BE2C (cell line): ENCODE results near the gene PAX8. TPM values are rescaled to one million over a fixed set of nuclear protein-coding genes. Genes with fewer than 3 reads are reported as not detected.
A peak's percentile ranks its signal among the peaks of the same experiment; 100 is the strongest.
"Not testable (repeated sequence)": the region's sequence is repeated elsewhere in the genome, so short reads cannot be mapped to it uniquely, and the experiment has no call there.

ENCODE experiments used
- DNase-seq: peaks from one replicate; pipeline ENCODE4 v3.0.0-alpha.2; 2020
- H3K27me3 ChIP-seq: fragments of 250-450 bp; sonication (Bioruptor Pico); 2 replicates; pipeline ENCODE4 v1.5.1; 2020; ENCODE audit warnings: mild to moderate bottlenecking
- H3K36me3 ChIP-seq: fragments of 250-450 bp; sonication (Bioruptor Pico); 2 replicates; pipeline ENCODE4 v1.5.1; 2020; ENCODE audit warnings: mild to moderate bottlenecking
- H3K4me1 ChIP-seq: fragments of 250-450 bp; sonication (Bioruptor Pico); 2 replicates; pipeline ENCODE4 v1.5.1; 2020
- H3K4me3 ChIP-seq: 2 replicates; pipeline ENCODE4 v1.5.1; 2011; ENCODE audit warnings: low read depth, low read length
- H3K9me3 ChIP-seq: fragments of 250-450 bp; sonication (Bioruptor Pico); 2 replicates; pipeline ENCODE4 v1.5.1; 2020
- CTCF ChIP-seq: IDR thresholded peaks from 2 replicates; pipeline ENCODE4 v1.5.1; 2012; ENCODE audit warnings: mild to moderate bottlenecking, low read depth, low read length
- polyA plus RNA-seq: library from polyadenylated mRNA; unstranded; fragments of >200 nt; gene quantifications from one replicate; pipeline ENCODE4 v1.2.1, GENCODE V29; 2012; ENCODE audit warnings: low read depth, missing spikeins; ENCODE audit not compliant: insufficient read length, insufficient read depth

The PAX8 gene
- not detected for polyA plus RNA-seq

GRCh38 chr2:113278742-113279139, at the start of gene PAX8:
Gene PAX8 (minus strand): TSS chr2:113278921. CDS start chr2:113278394, 527 bp downstream.
- Histone ChIP-seq H3K4me1 (no peaks in the 10 kb centered on the region), H3K9me3 (no peaks in the 10 kb centered on the region), H3K36me3 (no peaks in the 10 kb centered on the region), H3K27me3 (peaks cover 22% of the 10 kb centered on the region), H3K4me3 (no peak within 1 kb of the TSS)
- TF ChIP-seq CTCF: no peak
- DNase-seq: no peak

DNA sequence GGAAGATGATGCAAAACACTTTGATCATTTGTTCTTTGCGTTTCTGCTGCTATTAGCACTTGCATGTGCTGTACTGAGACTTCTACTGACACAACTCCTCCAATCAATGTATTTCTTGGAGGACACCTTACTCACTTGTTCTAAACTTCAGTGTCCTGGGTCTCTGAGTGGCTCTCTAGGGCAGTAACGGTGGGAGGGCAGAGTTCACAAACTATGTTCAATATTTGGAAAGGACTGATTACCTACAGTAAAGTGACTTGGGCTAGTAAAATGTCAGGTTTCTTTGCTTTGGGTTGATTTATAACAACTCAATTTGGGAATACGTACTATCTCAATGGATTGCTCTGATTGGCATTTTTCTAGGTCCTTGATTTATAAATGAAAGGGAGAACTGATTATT, 49.3 kb upstream of the PAX8 start:
- Histone ChIP-seq H3K27me3 (no peaks in the 10 kb centered on the region), H3K4me1 (no peaks in the 10 kb centered on the region), H3K9me3 (no peaks in the 10 kb centered on the region), H3K4me3 (no peak overlapping the region), H3K36me3 (no peaks in the 10 kb centered on the region)
- TF ChIP-seq CTCF: no peak
- no peak for DNase-seq

- not testable (repeated sequence) for H3K4me1 ChIP-seq, DNase-seq, H3K27me3 ChIP-seq, H3K9me3 ChIP-seq, H3K36me3 ChIP-seq
- peak overlapping the region; percentile 45 for H3K4me3 ChIP-seq
Observed at GRCh38 chr2:113325161-113325731, 46.5 kb upstream of the PAX8 start.

DNA sequence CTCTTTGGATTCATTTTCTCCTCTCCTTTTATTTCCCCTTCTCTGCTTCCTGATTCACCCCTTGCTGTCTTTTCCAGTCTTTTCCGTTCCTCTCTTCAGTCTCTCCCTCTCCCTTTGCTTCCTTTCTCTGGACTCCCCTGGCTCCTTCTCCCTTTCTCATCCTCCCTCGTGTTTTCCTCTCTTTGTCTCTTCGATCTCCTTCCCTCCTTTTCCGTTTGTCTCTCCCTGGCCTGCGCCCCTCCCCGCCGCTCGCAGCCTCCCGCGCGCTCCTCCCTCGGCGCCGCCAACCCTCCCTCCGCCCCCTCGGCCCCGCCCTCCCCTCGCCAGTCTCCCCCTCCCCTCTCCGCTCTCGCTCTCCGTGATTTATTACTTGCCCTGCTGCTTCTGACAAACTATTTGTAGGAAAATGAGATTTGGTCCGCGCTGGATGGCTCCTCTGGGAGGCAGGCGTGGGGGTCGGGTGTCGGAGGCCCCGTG, 46.0 kb upstream of the PAX8 start:
- Histone ChIP-seq H3K4me3 (peak overlapping the region; percentile 45), H3K9me3 (no peaks in the 10 kb centered on the region), H3K4me1 (no peaks in the 10 kb centered on the region), H3K36me3 (no peaks in the 10 kb centered on the region), H3K27me3 (no peaks in the 10 kb centered on the region)
- no peak for TF ChIP-seq CTCF
- peak; percentile 56 for DNase-seq

- DNase-seq, H3K4me1 ChIP-seq, H3K9me3 ChIP-seq, H3K36me3 ChIP-seq, H3K4me3 ChIP-seq, H3K27me3 ChIP-seq: not testable (repeated sequence)
Observed at GRCh38 chr2:113323129-113323528, 44.4 kb upstream of the PAX8 start.

DNA sequence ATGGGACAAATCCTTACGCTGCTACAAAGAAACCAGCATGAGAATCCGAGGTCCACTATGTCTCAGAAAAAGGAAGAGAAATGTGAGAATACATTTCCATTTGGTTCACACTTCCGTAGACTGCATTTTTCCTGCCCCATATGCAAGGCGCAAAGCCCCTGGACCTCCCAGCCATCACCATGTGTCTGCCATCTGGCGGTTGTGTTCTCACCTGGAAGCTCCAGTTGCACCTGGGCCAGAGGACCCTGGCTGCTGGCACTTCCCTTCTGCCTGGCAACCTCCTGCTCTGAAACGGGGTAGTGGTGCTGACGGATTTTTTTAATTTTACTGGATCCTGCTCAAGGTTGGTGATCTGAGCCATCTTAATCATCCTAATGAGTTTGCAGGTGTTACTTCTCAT, 41.4 kb upstream of the PAX8 start:
- H3K36me3 ChIP-seq, H3K4me3 ChIP-seq, DNase-seq, H3K4me1 ChIP-seq, H3K27me3 ChIP-seq, H3K9me3 ChIP-seq: not testable (repeated sequence)

- H3K36me3 ChIP-seq, DNase-seq, H3K4me1 ChIP-seq, H3K9me3 ChIP-seq, H3K27me3 ChIP-seq, H3K4me3 ChIP-seq: not testable (repeated sequence)
Observed at GRCh38 chr2:113318941-113319340, 40.2 kb upstream of the PAX8 start.

GRCh38 chr2:113316085-113316484, 37.4 kb upstream of the PAX8 start:
- H3K27me3 ChIP-seq: no peaks in the 10 kb centered on the region
- H3K36me3 ChIP-seq: no peaks in the 10 kb centered on the region
- DNase-seq: no peak
- TF ChIP-seq CTCF: no peak
- no peak overlapping the region for H3K4me3 ChIP-seq
- H3K4me1 ChIP-seq: no peaks in the 10 kb centered on the region
- no peaks in the 10 kb centered on the region for H3K9me3 ChIP-seq

DNA sequence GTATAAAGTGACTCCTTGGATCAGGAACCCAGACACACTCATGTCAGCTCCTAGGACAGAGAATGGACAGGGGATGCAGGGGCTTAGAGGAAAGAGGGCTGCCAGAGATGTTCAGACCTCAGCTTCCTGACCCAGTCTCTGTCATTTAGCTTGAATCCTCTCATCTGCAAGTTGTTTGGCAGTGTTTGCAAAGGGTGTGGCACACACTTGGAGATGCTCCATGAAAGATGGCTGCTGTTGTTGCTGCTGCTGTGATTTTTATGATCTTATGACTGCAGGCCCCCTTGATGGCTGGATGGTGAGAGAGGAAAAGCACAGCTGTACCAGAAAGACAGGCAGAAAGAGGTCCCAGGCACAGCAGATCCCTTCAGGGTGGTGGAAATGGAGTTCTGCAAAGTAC, 35.9 kb upstream of the PAX8 start:
- H3K36me3 ChIP-seq, H3K9me3 ChIP-seq, H3K4me3 ChIP-seq, H3K27me3 ChIP-seq, H3K4me1 ChIP-seq, DNase-seq: not testable (repeated sequence)

GRCh38 chr2:113314176-113314575, 35.5 kb upstream of the PAX8 start:
- H3K36me3 ChIP-seq: not testable (repeated sequence)

GRCh38 chr2:113311781-113312180, 33.1 kb upstream of the PAX8 start:
- not testable (repeated sequence) for H3K36me3 ChIP-seq, H3K9me3 ChIP-seq, DNase-seq, H3K27me3 ChIP-seq, H3K4me1 ChIP-seq, H3K4me3 ChIP-seq

More at GRCh38 chr2:113314176-113314575, 35.5 kb upstream of the PAX8 start:
- not testable (repeated sequence) for H3K27me3 ChIP-seq, DNase-seq, H3K4me3 ChIP-seq, H3K9me3 ChIP-seq, H3K4me1 ChIP-seq

DNA sequence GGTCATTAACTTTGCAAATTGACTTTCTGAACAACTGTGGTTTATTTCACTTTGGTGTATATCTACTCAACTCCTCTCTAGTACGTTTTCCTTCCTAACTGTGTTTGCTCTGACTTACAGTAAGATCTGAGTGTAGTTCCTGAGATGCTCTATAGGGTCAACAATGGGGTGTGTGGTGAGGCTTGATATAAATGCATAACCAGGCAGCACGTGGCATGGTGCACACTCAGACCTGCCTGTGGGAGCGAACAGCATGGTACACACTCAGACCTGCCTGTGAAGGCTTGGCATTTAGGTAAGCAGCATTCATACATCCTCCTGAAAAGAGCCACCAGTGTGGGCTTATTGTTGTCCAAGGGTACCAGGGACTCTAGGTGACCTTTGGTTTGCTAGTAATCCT, 32.5 kb upstream of the PAX8 start:
- H3K4me3 ChIP-seq, H3K4me1 ChIP-seq, DNase-seq, H3K27me3 ChIP-seq, H3K36me3 ChIP-seq, H3K9me3 ChIP-seq: not testable (repeated sequence)
